ENCODE results near the gene DALRD3.

DALRD3 gene

GRCh38 chr3:49021813-49022687 is 3.7 kb upstream of the DALRD3 start, which contains the start of gene NDUFAF3:
TSS of gene NDUFAF3 (plus strand) at chr3:49022121. CDS start at chr3:49022145, 24 bp downstream.
- Histone ChIP-seq H3K27me3 (ENCODE audit: insufficient read depth, poor library complexity, severe bottlenecking) (no peaks in the 10 kb centered on the region), H3K27ac (replicated peaks) (peak within 1 kb of the TSS; percentile 99), H3K4me3 (replicated peaks; ENCODE audit: insufficient read depth, low read length) (peak within 1 kb of the TSS; percentile 80)
- peak; percentile 90 to 94 for DNase-seq (ENCODE audit: low read depth in 1 of 2, low spot score in 1 of 2)
- TF ChIP-seq SPI1 (IDR thresholded peaks at IDR 0.05; ENCODE audit: borderline replicate concordance, low read depth) (no peak), REST (IDR thresholded peaks at IDR 0.05; ENCODE audit: insufficient replicate concordance, low read depth) (peak; percentile 62), CTCF (IDR thresholded peaks at IDR 0.05; ENCODE audit: insufficient read depth, low read length) (peak; percentile 91), GABPA (IDR thresholded peaks at IDR 0.05; ENCODE audit: low read depth) (no peak; the same call in 1 of the 2 replicates), POLR2AphosphoS5 (IDR thresholded peaks at IDR 0.05; ENCODE audit: low read depth) (peak; percentile 87; the same call in 1 of the 2 replicates)

- Histone ChIP-seq H3K27me3 (ENCODE audit: insufficient read depth, poor library complexity, severe bottlenecking) (no peaks in the 10 kb centered on the region), H3K4me3 (replicated peaks; ENCODE audit: insufficient read depth, low read length) (peak overlapping the region; percentile 80), H3K27ac (replicated peaks) (peak overlapping the region; percentile 99)
- peak; percentile 93 to 99 for DNase-seq (ENCODE audit: low read depth in 1 of 2, low spot score in 1 of 2)
- TF ChIP-seq REST (IDR thresholded peaks at IDR 0.05; ENCODE audit: insufficient replicate concordance, low read depth) (peak; percentile 74), POLR2AphosphoS5 (IDR thresholded peaks at IDR 0.05; ENCODE audit: low read depth) (peak; percentile 100), GABPA (IDR thresholded peaks at IDR 0.05; ENCODE audit: low read depth) (no peak), CTCF (IDR thresholded peaks at IDR 0.05; ENCODE audit: insufficient read depth, low read length) (no peak), SPI1 (IDR thresholded peaks at IDR 0.05; ENCODE audit: borderline replicate concordance, low read depth) (no peak; the same call in 1 of the 2 replicates)
Observed at GRCh38 chr3:49021213-49021812, 2.9 kb upstream of the DALRD3 start.

GRCh38 chr3:49020330-49021212 is 2.2 kb upstream of the DALRD3 start:
- H3K27me3 ChIP-seq (ENCODE audit: insufficient read depth, poor library complexity, severe bottlenecking), result no peaks in the 10 kb centered on the region
- peak; percentile 62 to 81 for DNase-seq (ENCODE audit: low read depth in 1 of 2, low spot score in 1 of 2)
- peak overlapping the region; percentile 99 for H3K27ac ChIP-seq (replicated peaks)
- TF ChIP-seq GABPA (IDR thresholded peaks at IDR 0.05; ENCODE audit: low read depth) (no peak), SPI1 (IDR thresholded peaks at IDR 0.05; ENCODE audit: borderline replicate concordance, low read depth) (peak; percentile 72; the same call in 1 of the 2 replicates)
- peak overlapping the region; percentile 80 for H3K4me3 ChIP-seq (replicated peaks; ENCODE audit: insufficient read depth, low read length)
